Omental fat pad (tissue), 4 donors: Measurements from ENCODE around the gene DHX15. TPM values are rescaled to one million over a fixed set of nuclear protein-coding genes. Genes with fewer than 3 reads are reported as not detected.
"Not testable (repeated sequence)": the region's sequence is repeated elsewhere in the genome, so short reads cannot be mapped to it uniquely, and the experiment has no call there.

ENCODE experiments used
- ATAC-seq: fragments of 150-250 bp; one replicate; pipeline ENCODE4 v1.9.1; 2016; ENCODE audit warnings: mild to moderate bottlenecking, moderate library complexity; ENCODE audit not compliant: low FRiP score
- DNase-seq: peaks from one replicate; pipeline ENCODE4 v3.0.0-alpha.2; 2019; ENCODE audit warnings: low spot score
- total RNA-seq, 4 donors: library from RNA; depleted of rRNA; stranded (reverse); fragments of >200 nt; gene quantifications; one replicate each; pipeline ENCODE4 v1.1.0, GENCODE V29; 2016
- TF ChIP-seq, protein P1 (sequence below), 3 donors: fragments of 450-650 bp; IDR thresholded peaks; one replicate each; pipeline ENCODE4 v1.5.1; 2016 to 2017; ENCODE audit warnings: antibody characterized with exemption in 3 of 3, mild to moderate bottlenecking in 3 of 3, moderate library complexity in 2 of 3

DHX15 gene
- total RNA-seq, 4 donors from 2014 or later = 115 to 252 (median 154) TPM

DNA sequence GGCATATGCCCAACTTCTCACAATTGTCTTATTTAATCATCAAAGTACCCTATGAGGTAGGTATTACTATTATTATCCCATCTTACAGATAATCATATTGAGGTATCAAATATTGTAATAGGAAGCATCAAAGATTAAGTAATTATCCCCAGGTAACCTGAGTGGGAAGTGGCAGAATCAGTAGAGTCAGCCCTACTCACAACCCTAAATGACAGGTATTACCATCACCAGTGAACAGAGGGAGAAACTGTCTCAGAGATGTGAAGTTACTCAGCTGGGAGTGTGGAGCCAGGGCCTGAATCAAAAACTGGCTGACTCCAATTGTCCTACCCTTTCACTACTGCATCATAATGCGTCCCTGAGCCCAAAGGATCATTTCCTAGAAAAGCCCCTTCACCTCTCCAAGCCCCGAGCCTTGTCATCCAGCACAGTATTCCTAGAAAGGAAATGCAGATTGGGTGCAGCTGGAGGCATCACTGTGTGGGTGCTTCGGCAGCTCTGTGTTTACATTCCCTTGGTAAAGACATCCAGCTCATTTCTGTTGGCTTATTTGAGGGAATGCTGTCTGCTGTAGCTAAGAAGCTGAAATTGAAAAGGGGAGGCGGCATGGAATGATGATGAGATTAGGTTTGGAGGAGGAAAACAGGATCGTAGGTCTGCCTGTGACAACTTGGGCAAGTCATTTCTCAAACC, 72.8 kb downstream of the DHX15 start:
- ATAC-seq (no peak), DNase-seq (no peak)
- TF ChIP-seq, protein P1, sequence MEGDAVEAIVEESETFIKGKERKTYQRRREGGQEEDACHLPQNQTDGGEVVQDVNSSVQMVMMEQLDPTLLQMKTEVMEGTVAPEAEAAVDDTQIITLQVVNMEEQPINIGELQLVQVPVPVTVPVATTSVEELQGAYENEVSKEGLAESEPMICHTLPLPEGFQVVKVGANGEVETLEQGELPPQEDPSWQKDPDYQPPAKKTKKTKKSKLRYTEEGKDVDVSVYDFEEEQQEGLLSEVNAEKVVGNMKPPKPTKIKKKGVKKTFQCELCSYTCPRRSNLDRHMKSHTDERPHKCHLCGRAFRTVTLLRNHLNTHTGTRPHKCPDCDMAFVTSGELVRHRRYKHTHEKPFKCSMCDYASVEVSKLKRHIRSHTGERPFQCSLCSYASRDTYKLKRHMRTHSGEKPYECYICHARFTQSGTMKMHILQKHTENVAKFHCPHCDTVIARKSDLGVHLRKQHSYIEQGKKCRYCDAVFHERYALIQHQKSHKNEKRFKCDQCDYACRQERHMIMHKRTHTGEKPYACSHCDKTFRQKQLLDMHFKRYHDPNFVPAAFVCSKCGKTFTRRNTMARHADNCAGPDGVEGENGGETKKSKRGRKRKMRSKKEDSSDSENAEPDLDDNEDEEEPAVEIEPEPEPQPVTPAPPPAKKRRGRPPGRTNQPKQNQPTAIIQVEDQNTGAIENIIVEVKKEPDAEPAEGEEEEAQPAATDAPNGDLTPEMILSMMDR (IDR thresholded peaks at IDR 0.05) = no peak

DNA sequence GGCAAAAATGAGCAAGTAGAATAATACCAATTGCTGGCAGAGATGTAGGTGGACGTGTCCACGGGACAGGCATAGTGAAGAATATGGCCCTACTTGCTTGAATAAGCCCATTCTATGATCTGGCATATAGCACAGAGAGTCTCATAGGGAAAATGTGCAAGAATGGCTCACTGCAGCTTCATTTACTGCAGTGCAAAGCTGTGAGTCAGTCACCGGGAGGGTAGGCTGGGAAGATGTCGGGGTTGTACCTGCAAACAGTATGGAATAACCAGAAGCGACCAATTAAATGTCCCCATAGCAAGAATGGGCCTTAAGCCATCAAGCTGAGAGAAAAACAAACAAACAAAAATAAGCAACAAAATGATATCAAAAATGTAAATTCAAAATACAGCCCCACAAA, 74.3 kb downstream of the DHX15 start:
- no peak for ATAC-seq
- TF ChIP-seq, protein P1 (IDR thresholded peaks at IDR 0.05) = no peak
- DNase-seq = no peak

DNA sequence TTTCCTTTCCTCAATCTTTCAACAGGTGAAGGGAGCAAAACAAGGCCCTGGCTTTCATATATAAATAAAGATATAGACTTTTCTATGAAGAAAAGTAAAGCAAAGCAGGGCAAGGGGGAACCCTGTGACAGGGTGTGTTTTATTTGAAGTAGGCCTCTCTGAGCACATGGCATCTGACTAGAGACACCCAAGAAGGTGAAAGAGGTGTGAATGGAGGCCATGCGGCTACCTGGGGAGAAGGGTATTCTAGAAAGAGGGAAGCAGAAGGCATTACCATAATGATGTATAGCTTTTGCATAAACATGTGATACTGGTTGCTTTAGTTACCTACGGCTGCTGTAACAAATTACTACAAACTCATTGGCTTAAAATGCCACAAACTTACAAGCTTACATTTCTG, 75.8 kb downstream of the DHX15 start:
- TF ChIP-seq, protein P1 (IDR thresholded peaks at IDR 0.05) = no peak
- ATAC-seq (no peak), DNase-seq (no peak)

DNA sequence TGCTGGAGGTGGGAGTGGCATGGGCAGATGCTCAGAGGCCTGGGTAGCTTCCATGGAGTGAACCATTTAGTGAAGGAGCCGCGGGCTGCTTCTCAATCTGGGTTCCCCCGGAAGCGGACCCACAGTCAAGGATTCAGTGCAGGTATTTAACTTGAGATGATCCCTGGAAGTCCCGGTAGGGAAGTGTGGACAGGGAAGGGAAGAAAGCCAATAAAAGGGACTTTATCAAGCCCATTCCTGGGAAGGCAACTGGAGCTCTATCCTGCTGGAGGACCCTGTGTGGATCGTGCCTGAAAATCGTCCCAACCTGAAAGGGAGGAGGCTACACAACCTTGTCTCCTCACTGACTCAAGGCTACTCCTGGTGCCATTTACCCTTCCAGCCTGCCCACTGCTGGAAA, 76.9 kb downstream of the DHX15 start:
- DNase-seq (no peak), ATAC-seq (no peak)
- TF ChIP-seq, protein P1 (IDR thresholded peaks at IDR 0.05) = no peak

DNA sequence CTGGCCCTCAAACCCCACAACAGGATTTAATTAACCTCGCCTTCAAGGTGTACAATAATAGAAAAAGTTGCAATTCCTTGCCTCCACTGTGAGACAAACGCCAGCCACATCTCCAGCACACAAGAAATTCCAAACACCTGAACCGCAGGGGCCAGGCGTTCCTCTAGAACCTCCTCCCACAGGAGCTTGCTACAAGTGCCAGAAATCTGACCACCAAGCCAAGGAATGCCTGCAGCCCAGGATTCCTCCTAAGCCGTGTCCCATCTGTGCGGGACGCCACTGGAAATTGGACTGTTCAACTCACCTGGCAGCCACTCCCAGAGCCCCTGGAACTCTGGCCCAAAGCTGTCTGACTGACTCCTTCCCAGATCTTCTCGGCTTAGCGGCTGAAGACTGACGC, 81.3 kb downstream of the DHX15 start:
- ATAC-seq, DNase-seq: not testable (repeated sequence)

DNA sequence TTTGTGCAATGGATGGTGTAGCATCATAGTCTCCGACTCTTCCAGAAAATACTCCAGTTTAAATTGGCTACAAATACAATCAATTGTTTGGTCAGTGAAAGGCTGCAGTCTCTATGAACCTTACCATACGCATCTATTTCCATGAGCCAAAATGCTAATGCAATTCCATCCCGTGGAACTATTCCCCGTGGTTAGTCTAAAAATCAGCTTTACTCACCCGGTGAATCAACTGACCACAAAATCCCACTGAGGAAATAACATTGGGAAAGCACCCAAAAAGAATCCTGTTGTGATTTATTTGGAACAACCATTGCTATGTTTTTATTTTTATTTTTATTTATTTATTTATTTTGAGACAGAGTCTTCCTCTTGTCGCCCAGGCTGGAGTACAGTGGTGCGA, 87.1 kb downstream of the DHX15 start:
- TF ChIP-seq, protein P1 (IDR thresholded peaks at IDR 0.05) = no peak
- ATAC-seq (no peak), DNase-seq (no peak)

DNA sequence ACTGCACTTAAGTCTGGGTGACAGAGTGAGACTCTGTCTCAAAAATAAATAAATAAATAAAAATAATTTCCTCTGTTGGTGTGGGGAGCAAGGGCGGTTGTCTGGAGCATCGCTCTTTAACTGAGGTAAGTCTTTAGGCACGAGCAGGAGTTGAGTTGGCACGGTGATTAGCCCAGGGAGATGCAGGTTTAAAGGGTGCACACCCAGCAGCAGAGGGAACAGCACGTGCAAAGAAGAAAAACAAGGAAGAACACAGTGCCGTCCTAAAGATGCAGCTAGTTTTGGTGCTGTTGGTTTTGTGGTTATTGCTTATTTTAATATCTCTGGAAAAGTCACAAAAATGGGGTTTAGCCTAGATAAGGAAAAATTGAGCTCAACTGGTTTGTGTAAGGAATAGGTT, 87.8 kb downstream of the DHX15 start:
- ATAC-seq = no peak
- DNase-seq = no peak

More for the DNA sequence above, 87.8 kb downstream of the DHX15 start:
- TF ChIP-seq, protein P1 (IDR thresholded peaks at IDR 0.05) = no peak
